MCF 10A (cell line): Measurements from ENCODE around the gene GABRD. TPM values are rescaled to one million over a fixed set of nuclear protein-coding genes. Genes with fewer than 3 reads are reported as not detected.
"Not testable (repeated sequence)": the region's sequence is repeated elsewhere in the genome, so short reads cannot be mapped to it uniquely, and the experiment has no call there.

Source experiments
- BruUV-seq: library from RNA; stranded (reverse); fragments of 400-500 nt; replicated peaks from 2 replicates; lab custom pipeline; 2021; lab: Mats Ljungman, UMichigan
- CTCF ChIA-PET: fragments of 300-600 bp; sonication (Branson Sonifier 250); formaldehyde crosslinking; extraction: SDS; loops from one replicate; lab custom pipeline; 2021; ENCODE audit warnings: antibody characterized with exemption, inconsistent platforms; lab: Yijun Ruan, JAX
- POLR2A ChIA-PET: fragments of 300-600, 350-650 bp; sonication (Branson Sonifier 250); formaldehyde crosslinking; extraction: SDS; loops from one replicate; lab custom pipeline; 2020; ENCODE audit warnings: antibody characterized with exemption, inconsistent platforms; lab: Yijun Ruan, JAX
- DNase-seq: peaks from one replicate; pipeline ENCODE4 v3.0.0-alpha.2; 2018; ENCODE audit not compliant: unreplicated experiment
- H3K27ac Mint-ChIP-seq: one replicate; pipeline ENCODE4 v1.8.0; 2022; ENCODE audit warnings: mild to moderate bottlenecking, low read depth, mixed read lengths; ENCODE audit not compliant: unreplicated experiment
- H3K27me3 Mint-ChIP-seq: one replicate; pipeline ENCODE4 v1.8.0; 2022; ENCODE audit warnings: mixed read lengths; ENCODE audit not compliant: insufficient read depth, unreplicated experiment
- H3K36me3 Mint-ChIP-seq: one replicate; pipeline ENCODE4 v1.8.0; 2022; ENCODE audit warnings: mild to moderate bottlenecking, moderate library complexity, mixed read lengths; ENCODE audit not compliant: insufficient read depth, unreplicated experiment
- H3K4me1 Mint-ChIP-seq: one replicate; pipeline ENCODE4 v1.8.0; 2022; ENCODE audit warnings: mixed read lengths; ENCODE audit not compliant: insufficient read depth, unreplicated experiment
- H3K4me3 Mint-ChIP-seq: one replicate; pipeline ENCODE4 v1.8.0; 2022; ENCODE audit warnings: mild to moderate bottlenecking, moderate library complexity, mixed read lengths; ENCODE audit not compliant: unreplicated experiment
- H3K9me3 Mint-ChIP-seq: one replicate; pipeline ENCODE4 v1.8.0; 2022; ENCODE audit warnings: mixed read lengths; ENCODE audit not compliant: unreplicated experiment
- CTCF ChIP-seq: fragments of 200-600 bp; IDR thresholded peaks from one replicate; pipeline ENCODE4 v1.8.0; 2022; ENCODE audit warnings: antibody characterized with exemption, mild to moderate bottlenecking; ENCODE audit not compliant: unreplicated experiment
- intact Hi-C: fragments of 100-400 bp; cut with micrococcal nuclease; formaldehyde crosslinking; loops from 2 replicates; pipeline ENCODE4 v1.14.1; 2022
- total RNA-seq: library from RNA; stranded (reverse); gene quantifications from 2 replicates; pipeline ENCODE4 v1.2.3, GENCODE V29; 2022

Gene GABRD
- total RNA-seq, 1 experiment from 2014 or later = not detected

DNA sequence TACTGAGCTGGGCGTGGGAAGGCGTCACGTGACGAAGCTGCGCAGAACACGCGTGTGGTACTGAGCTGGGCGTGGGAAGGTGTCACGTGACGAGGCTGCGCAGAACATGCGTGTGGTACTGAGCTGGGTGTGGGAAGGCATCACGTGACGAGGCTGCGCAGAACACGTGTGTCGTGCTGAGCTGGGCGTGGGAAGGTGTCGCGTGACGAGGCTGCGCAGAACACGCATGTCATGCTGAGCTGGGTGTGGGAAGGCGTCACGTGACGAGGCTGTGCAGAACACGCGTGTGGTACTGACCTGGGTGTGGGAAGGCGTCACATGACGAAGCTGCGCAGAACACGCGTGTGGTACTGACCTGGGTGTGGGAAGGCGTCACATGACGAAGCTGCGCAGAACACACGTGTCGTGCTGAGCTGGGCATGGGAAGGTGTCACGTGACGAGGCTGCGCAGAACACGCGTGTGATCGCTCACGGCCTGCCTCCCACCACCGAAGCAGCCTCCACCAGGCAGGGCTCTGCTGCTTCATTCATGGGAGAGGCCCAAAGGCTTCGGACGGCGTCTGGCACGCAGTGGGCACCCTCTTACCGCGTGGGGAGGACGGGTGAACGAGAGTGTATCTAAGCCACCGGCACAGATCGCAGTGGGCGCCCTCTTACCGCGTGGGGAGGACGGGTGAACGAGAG lies 39.5 kb upstream of the GABRD start:
- DNase-seq = no peak
- no peaks in the 10 kb centered on the region for H3K4me1 Mint-ChIP-seq
- no peak overlapping the region for H3K4me3 Mint-ChIP-seq
- no peaks in the 10 kb centered on the region for H3K9me3 Mint-ChIP-seq
- ChIA-PET POLR2A (no interaction called here), CTCF (no interaction called here)
- no peaks in the 10 kb centered on the region for H3K27me3 Mint-ChIP-seq
- intact Hi-C loops = no loop called here
- no peak overlapping the region for H3K27ac Mint-ChIP-seq
- no peak for TF ChIP-seq CTCF
- no peaks in the 10 kb centered on the region for H3K36me3 Mint-ChIP-seq
- no TSS peak for BruUV-seq

DNA sequence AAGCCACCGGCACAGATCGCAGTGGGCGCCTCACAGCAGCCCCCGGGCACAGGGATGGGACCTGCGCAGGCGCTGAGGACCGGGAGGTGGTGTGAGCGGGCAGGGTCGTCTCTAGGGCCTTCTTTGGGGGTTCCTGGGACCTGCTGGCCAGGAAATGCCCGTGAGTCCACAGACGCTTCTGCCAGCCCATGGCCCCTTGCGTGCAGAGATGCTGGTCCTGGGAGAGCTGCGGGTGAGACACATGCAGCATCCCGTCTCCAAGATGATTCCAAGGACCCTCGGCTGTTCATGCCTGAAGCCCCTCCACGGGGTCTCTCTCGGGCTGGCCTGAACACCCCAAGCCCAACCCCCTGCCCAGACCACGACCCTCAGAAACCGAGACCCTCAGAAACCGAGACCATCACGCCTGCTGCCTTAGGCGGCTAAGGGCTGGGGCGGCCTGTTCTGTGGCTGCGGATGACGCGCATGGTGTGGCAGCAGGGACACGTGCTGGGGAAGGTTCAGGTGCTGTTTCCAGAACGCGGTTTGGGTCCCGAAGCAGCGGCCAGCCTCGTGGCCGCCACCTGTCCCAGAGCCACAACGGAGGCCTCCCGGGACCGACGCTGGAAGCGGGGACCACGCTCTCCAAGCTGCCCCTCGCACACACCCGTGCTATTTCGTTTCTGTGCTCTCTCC lies 38.5 kb upstream of the GABRD start:
- POLR2A ChIA-PET = no interaction called here
- no TSS peak for BruUV-seq
- no peak for DNase-seq
- no peak for TF ChIP-seq CTCF
- H3K9me3 Mint-ChIP-seq = no peaks in the 10 kb centered on the region
- H3K4me1 Mint-ChIP-seq = no peaks in the 10 kb centered on the region
- no peak overlapping the region for H3K4me3 Mint-ChIP-seq
- H3K27ac Mint-ChIP-seq = no peak overlapping the region
- no peaks in the 10 kb centered on the region for H3K36me3 Mint-ChIP-seq
- CTCF ChIA-PET = interaction anchor here (0.6 kb wide), 1 partner anchor 171 kb away, joined by 3 read pairs; no protein-coding TSS in a partner anchor
- intact Hi-C loops = no loop called here
- H3K27me3 Mint-ChIP-seq = no peaks in the 10 kb centered on the region

DNA sequence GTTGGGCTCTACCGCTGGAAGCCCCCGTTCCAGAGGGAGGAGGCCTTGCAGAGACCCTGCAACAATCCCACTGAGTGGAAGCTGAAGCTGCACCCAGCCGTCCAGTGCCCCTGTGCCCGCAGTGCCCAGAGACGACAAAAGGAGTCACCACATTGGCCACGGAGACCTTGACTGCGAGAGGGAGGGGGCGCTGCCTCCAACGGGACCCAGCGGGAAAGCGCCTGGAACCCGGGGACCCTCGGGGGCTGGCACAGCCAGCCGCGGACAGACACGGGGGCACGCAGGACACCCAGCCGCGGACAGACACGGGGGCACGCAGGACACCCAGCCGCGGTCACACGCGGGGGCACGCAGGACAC lies 38.0 kb upstream of the GABRD start:
- CTCF ChIA-PET = interaction anchor here (0.6 kb wide), 1 partner anchor 172 kb away, joined by 3 read pairs; no protein-coding TSS in a partner anchor
- H3K27ac Mint-ChIP-seq = no peak overlapping the region
- H3K4me1 Mint-ChIP-seq = no peaks in the 10 kb centered on the region
- no peaks in the 10 kb centered on the region for H3K9me3 Mint-ChIP-seq
- TF ChIP-seq CTCF = no peak
- BruUV-seq = no TSS peak
- POLR2A ChIA-PET = no interaction called here
- no peak overlapping the region for H3K4me3 Mint-ChIP-seq
- no peak for DNase-seq
- no peaks in the 10 kb centered on the region for H3K27me3 Mint-ChIP-seq
- intact Hi-C loops = no loop called here
- H3K36me3 Mint-ChIP-seq = no peaks in the 10 kb centered on the region

- H3K27me3 Mint-ChIP-seq, CTCF ChIA-PET, H3K36me3 Mint-ChIP-seq, H3K9me3 Mint-ChIP-seq, DNase-seq, POLR2A ChIA-PET, intact Hi-C loops, BruUV-seq, H3K27ac Mint-ChIP-seq, H3K4me1 Mint-ChIP-seq, H3K4me3 Mint-ChIP-seq: not testable (repeated sequence)
These were observed 37.4 kb upstream of the GABRD start for GRCh38 chr1:1981631-1982327.
